Mesothelial cell of epicardium (in vitro differentiated cells): ENCODE measurements around the gene MZF1. TPM values are rescaled to one million over a fixed set of nuclear protein-coding genes. Genes with fewer than 3 reads are reported as not detected.
A peak's percentile ranks its signal among the peaks of the same experiment; 100 is the strongest.

Experiments used
- DNase-seq, 2 experiments: peaks; one replicate each; pipeline ENCODE4 v3.0.0; 2021; ENCODE audit warnings: low spot score in 2 of 2; ENCODE audit not compliant: unreplicated experiment in 2 of 2
- H3K27ac Mint-ChIP-seq: 2 replicates; pipeline ENCODE4 v1.8.0; 2021; ENCODE audit warnings: mixed read lengths
- H3K27me3 Mint-ChIP-seq: 2 replicates; pipeline ENCODE4 v1.8.0; 2021; ENCODE audit warnings: low read depth, mixed read lengths
- H3K36me3 Mint-ChIP-seq: 2 replicates; pipeline ENCODE4 v1.8.0; 2021; ENCODE audit warnings: mixed read lengths
- H3K4me1 Mint-ChIP-seq: 2 replicates; pipeline ENCODE4 v1.8.0; 2021; ENCODE audit warnings: mixed read lengths
- H3K4me3 Mint-ChIP-seq: 2 replicates; pipeline ENCODE4 v1.8.0; 2021; ENCODE audit warnings: mild to moderate bottlenecking, moderate library complexity, mixed read lengths
- H3K9me3 Mint-ChIP-seq: 2 replicates; pipeline ENCODE4 v1.8.0; 2021; ENCODE audit warnings: mixed read lengths
- CTCF ChIP-seq: fragments of 200-600 bp; sonication (generic); IDR thresholded peaks from one replicate; pipeline ENCODE4 v1.5.0; 2021; ENCODE audit warnings: antibody characterized with exemption; ENCODE audit not compliant: unreplicated experiment
- total RNA-seq: library from RNA; stranded (reverse); gene quantifications from 3 replicates; pipeline ENCODE4 v1.2.1, GENCODE V29; 2021

The MZF1 gene
- total RNA-seq, 1 donor from 2014 or later, result 42.6 TPM

GRCh38 chr19:58571575-58571947, 1.6 kb downstream of the MZF1 start:
- Mint-ChIP-seq H3K4me1 (peaks cover 22% of the 10 kb centered on the region), H3K36me3 (peaks cover 1% of the 10 kb centered on the region), H3K9me3 (no peaks in the 10 kb centered on the region), H3K4me3 (peak overlapping the region; percentile 98), H3K27ac (peak overlapping the region; percentile 98), H3K27me3 (no peaks in the 10 kb centered on the region)
- no peak for DNase-seq
- TF ChIP-seq CTCF, result no peak

- Mint-ChIP-seq H3K36me3 (peaks cover 1% of the 10 kb centered on the region), H3K27me3 (no peaks in the 10 kb centered on the region), H3K4me3 (no peak overlapping the region), H3K4me1 (peaks cover 22% of the 10 kb centered on the region), H3K9me3 (no peaks in the 10 kb centered on the region), H3K27ac (no peak overlapping the region)
- peak in 1 of 2 experiments; percentile 15 for DNase-seq
- no peak for TF ChIP-seq CTCF
Measured at GRCh38 chr19:58570770-58571574, 2.2 kb downstream of the MZF1 start.

GRCh38 chr19:58569943-58570670, 3.0 kb downstream of the MZF1 start:
- Mint-ChIP-seq H3K27me3 (no peaks in the 10 kb centered on the region), H3K9me3 (no peaks in the 10 kb centered on the region), H3K4me3 (no peak overlapping the region), H3K27ac (no peak overlapping the region), H3K4me1 (peaks cover 19% of the 10 kb centered on the region), H3K36me3 (peaks cover 1% of the 10 kb centered on the region)
- peak in 1 of 2 experiments; percentile 18 for DNase-seq
- TF ChIP-seq CTCF, result no peak

GRCh38 chr19:58569191-58569942, 3.8 kb downstream of the MZF1 start:
- Mint-ChIP-seq H3K27me3 (no peaks in the 10 kb centered on the region), H3K4me3 (no peak overlapping the region), H3K36me3 (peaks cover 3% of the 10 kb centered on the region), H3K9me3 (no peaks in the 10 kb centered on the region), H3K4me1 (peaks cover 17% of the 10 kb centered on the region), H3K27ac (no peak overlapping the region)
- TF ChIP-seq CTCF, result no peak
- DNase-seq, result peak in 1 of 2 experiments; percentile 14

GRCh38 chr19:58568453-58569130, 4.5 kb downstream of the MZF1 start:
- Mint-ChIP-seq H3K27me3 (no peaks in the 10 kb centered on the region), H3K4me1 (peaks cover 12% of the 10 kb centered on the region), H3K36me3 (peaks cover 3% of the 10 kb centered on the region), H3K4me3 (no peak overlapping the region), H3K27ac (no peak overlapping the region), H3K9me3 (no peaks in the 10 kb centered on the region)
- no peak for TF ChIP-seq CTCF
- DNase-seq, result no peak
